HepG2 (cell line): ENCODE results near the gene ZDHHC19. TPM values are rescaled to one million over a fixed set of nuclear protein-coding genes. Genes with fewer than 3 reads are reported as not detected.
A peak's percentile ranks its signal among the peaks of the same experiment; 100 is the strongest.

Experiments used
- ATAC-seq: fragments of 200-7000 bp; cut with Tn5 transposase; 3 replicates; pipeline ENCODE4 v1.9.1; 2020; ENCODE audit warnings: mild to moderate bottlenecking, moderate library complexity
- BruUV-seq: library from RNA; stranded (reverse); fragments of 400-500 nt; replicated peaks from 2 replicates; lab custom pipeline; 2021; lab: Mats Ljungman, UMichigan
- CTCF ChIA-PET: fragments of 300-600 bp; formaldehyde crosslinking; extraction: SDS; loops from one replicate; lab custom pipeline; 2021; ENCODE audit warnings: low total read pairs, inconsistent platforms, low intra/inter-chr PET ratio; lab: Yijun Ruan, JAX
- POLR2A ChIA-PET: fragments of 350-600 bp; sonication (Branson Sonifier 250); formaldehyde crosslinking; loops from one replicate; lab custom pipeline; 2020; ENCODE audit warnings: antibody characterized with exemption, inconsistent platforms; lab: Yijun Ruan, JAX
- DNase-seq: peaks from one replicate; pipeline ENCODE4 v3.0.0-alpha.2; 2015; ENCODE audit warnings: low spot score
- FAIRE-seq: peaks from 3 replicates; lab custom pipeline; 2011; peaks lifted over from hg19 to GRCh38; lab: Jason Lieb, UNC
- H2AFZ ChIP-seq: one replicate; pipeline ENCODE4 v1.6.1; 2011; ENCODE audit warnings: low read length, inconsistent platforms
- H3K27ac ChIP-seq: fragments of 300-600 bp; 3 replicates; pipeline ENCODE4 v1.8.0; 2011; ENCODE audit warnings: mixed run types, mild to moderate bottlenecking, mixed read lengths, low read length, inconsistent platforms; ENCODE audit not compliant: insufficient read depth; ENCODE audit errors: extremely low read length
- H3K27me3 ChIP-seq, 2 experiments: fragments of 200-600 bp in 1 of 2; 2 replicates in 1 of 2; 3 replicates in 1 of 2; pipeline versions ENCODE4 v1.6.0 to v1.8.0; 2011; ENCODE audit warnings: low read length in 2 of 2, mild to moderate bottlenecking in 2 of 2, moderate library complexity in 2 of 2, inconsistent platforms in 1 of 2; ENCODE audit not compliant: insufficient read depth in 2 of 2, control insufficient read depth in 1 of 2
- H3K36me3 ChIP-seq, 2 experiments: fragments of 200-600 bp in 1 of 2; replicated peaks in 1 of 2; 2 replicates in 1 of 2; 3 replicates in 1 of 2; pipeline versions ENCODE4 v1.5.1 to v1.8.0; 2011; ENCODE audit warnings: low read length in 2 of 2, inconsistent platforms in 1 of 2; ENCODE audit not compliant: insufficient read depth in 2 of 2, control insufficient read depth in 1 of 2
- H3K4me1 ChIP-seq: 2 replicates; pipeline ENCODE4 v1.5.1; 2012; ENCODE audit warnings: low read length, inconsistent platforms; ENCODE audit not compliant: insufficient read depth
- H3K4me2 ChIP-seq: 2 replicates; pipeline ENCODE4 v1.6.0; 2011; ENCODE audit warnings: low read depth, low read length, inconsistent platforms
- H3K4me3 ChIP-seq, 3 experiments: fragments of 200-600 bp in 1 of 3; sonication (generic), shearing (Covaris generic) in 1 of 3; replicated peaks in 1 of 3; 2 replicates each; pipeline ENCODE4 v1.5.1; 2011 to 2016; ENCODE audit warnings: low read length in 3 of 3, inconsistent platforms in 2 of 3, low read depth in 2 of 3, mild to moderate bottlenecking in 2 of 3, control low read depth in 1 of 3, mixed read lengths in 1 of 3; ENCODE audit not compliant: insufficient read depth in 1 of 3
- H3K79me2 ChIP-seq: one replicate; pipeline ENCODE4 v1.6.1; 2011; ENCODE audit warnings: low read length, inconsistent platforms; ENCODE audit not compliant: insufficient read depth
- H3K9ac ChIP-seq: 2 replicates; pipeline ENCODE4 v1.6.0; 2011; ENCODE audit warnings: mild to moderate bottlenecking, low read depth, low read length, inconsistent platforms; ENCODE audit not compliant: insufficient read depth
- H3K9me3 ChIP-seq: 2 replicates; pipeline ENCODE4 v1.5.1; 2012; ENCODE audit warnings: mild to moderate bottlenecking, low read length
- H4K20me1 ChIP-seq: 2 replicates; pipeline ENCODE4 v1.6.0; 2011; ENCODE audit warnings: inconsistent platforms, mild to moderate bottlenecking, low read length, moderate library complexity; ENCODE audit not compliant: insufficient read depth
- DMAP1 ChIP-seq: IDR thresholded peaks from 2 replicates; pipeline ENCODE4 v1.6.1; 2016
- SRSF1 ChIP-seq: fragments of 200-400 bp; formaldehyde crosslinking; optimal IDR thresholded peaks from 2 replicates; pipeline ENCODE3; 2017; ENCODE audit warnings: mild to moderate bottlenecking, low read depth, low read length, moderate library complexity
- ZNF777 ChIP-seq: sonication (generic); formaldehyde crosslinking; IDR thresholded peaks from 2 replicates; pipeline ENCODE4 v1.4.0; 2020; ENCODE audit warnings: missing genetic modification reagents
- WGBS: methylation state at CpG from one replicate; pipeline ENCODE4 v1.1.6; 2017; ENCODE audit warnings: low lambda C conversion rate; 5-methylcytosine and 5-hydroxymethylcytosine counted together
- in situ Hi-C: cut with HindIII; loops from 2 replicates; pipeline ENCODE4 v1.10.0; 2017; ENCODE audit warnings: low pct_unique_long_range_greater_than_20kb; ENCODE audit not compliant: extremely low pct_ligation_motif_present
- intact Hi-C: fragments of 100-400 bp; cut with micrococcal nuclease; formaldehyde crosslinking; loops from one replicate; pipeline ENCODE4 v1.10.0; 2022; ENCODE audit not compliant: unreplicated experiment
- polyA plus RNA-seq, 8 experiments: library from polyadenylated mRNA; depleted of rRNA in 3 of 8; stranded (reverse) in 7 of 8; unstranded in 1 of 8; fragments of >200 nt; fragmentation: Illumina TruSeq in 4 of 8; extraction: Trizol in 4 of 8; gene quantifications; 2 replicates each; pipeline versions ENCODE4 v1.2.1 to v1.2.3, GENCODE V29; 2011 to 2016; ENCODE audit warnings: low read depth in 4 of 8, missing spikeins in 1 of 8, mixed read lengths in 1 of 8; ENCODE audit not compliant: insufficient read depth in 1 of 8
- total RNA-seq, 5 experiments: library from RNA; depleted of rRNA; stranded (reverse); fragments of >200 nt; fragmentation: Illumina TruSeq; extraction: Trizol; gene quantifications; 2 replicates each; pipeline ENCODE4 v1.2.3, GENCODE V29; 2016; ENCODE audit warnings: low read depth in 1 of 5
- TF ChIP-seq, protein P1 (sequence below): sonication (generic); formaldehyde crosslinking; IDR thresholded peaks from 2 replicates; pipeline ENCODE4 v1.5.1; 2020; ENCODE audit warnings: missing genetic modification reagents, mild to moderate bottlenecking, borderline replicate concordance
- TF ChIP-seq, protein P2 (sequence below), 2 experiments: fragments of 450-650 bp in 1 of 2; sonication (generic) in 1 of 2; formaldehyde crosslinking in 1 of 2; IDR thresholded peaks; 2 replicates each; pipeline versions ENCODE4 v1.6.1 to v1.8.0; 2016 to 2022; ENCODE audit warnings: antibody characterized with exemption in 1 of 2, mild to moderate bottlenecking in 1 of 2, missing genetic modification reagents in 1 of 2

ZDHHC19 gene
- total and polyA plus RNA-seq, 2 of the 13 experiments (the other 11 are each of a cell fraction or from before 2014, with no cell fraction given) = 0.22 to 0.53 TPM

DNA sequence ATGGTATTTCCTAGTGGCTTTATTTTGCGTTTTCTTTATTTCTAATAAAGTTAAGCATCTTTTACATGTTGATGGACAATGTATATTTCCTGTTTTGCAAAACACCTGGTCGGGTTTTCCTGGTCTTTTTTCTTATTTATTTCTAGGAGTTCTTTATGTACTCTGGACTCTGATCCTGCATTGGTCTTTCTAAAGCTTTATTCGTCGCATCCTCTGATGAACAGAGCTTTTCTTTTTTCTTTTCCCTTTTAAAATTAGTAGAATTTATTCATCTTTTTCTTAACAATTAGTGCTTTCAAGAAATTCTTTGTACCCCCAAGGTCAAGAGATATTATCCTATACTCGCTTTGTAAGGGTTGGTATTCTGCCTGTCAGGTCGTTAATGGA is 32.2 kb downstream of the ZDHHC19 start:
- Histone ChIP-seq H3K4me3 (no peak overlapping the region), H3K36me3 (no peaks in the 10 kb centered on the region), H3K4me2 (peak overlapping the region; percentile 36; the same call in 1 of the 2 replicates), H3K4me1 (peaks cover 26% of the 10 kb centered on the region), H4K20me1 (no peaks in the 10 kb centered on the region), H3K27me3 (peaks cover 1 to 16% of the 10 kb centered on the region in 2 experiments; a peak in 2 of 5 replicates), H3K79me2 (no peaks in the 10 kb centered on the region), H3K9ac (no peak overlapping the region), H3K9me3 (no peaks in the 10 kb centered on the region), H3K27ac (no peak overlapping the region), H2AFZ (no peak overlapping the region)
- TF ChIP-seq, protein P1, sequence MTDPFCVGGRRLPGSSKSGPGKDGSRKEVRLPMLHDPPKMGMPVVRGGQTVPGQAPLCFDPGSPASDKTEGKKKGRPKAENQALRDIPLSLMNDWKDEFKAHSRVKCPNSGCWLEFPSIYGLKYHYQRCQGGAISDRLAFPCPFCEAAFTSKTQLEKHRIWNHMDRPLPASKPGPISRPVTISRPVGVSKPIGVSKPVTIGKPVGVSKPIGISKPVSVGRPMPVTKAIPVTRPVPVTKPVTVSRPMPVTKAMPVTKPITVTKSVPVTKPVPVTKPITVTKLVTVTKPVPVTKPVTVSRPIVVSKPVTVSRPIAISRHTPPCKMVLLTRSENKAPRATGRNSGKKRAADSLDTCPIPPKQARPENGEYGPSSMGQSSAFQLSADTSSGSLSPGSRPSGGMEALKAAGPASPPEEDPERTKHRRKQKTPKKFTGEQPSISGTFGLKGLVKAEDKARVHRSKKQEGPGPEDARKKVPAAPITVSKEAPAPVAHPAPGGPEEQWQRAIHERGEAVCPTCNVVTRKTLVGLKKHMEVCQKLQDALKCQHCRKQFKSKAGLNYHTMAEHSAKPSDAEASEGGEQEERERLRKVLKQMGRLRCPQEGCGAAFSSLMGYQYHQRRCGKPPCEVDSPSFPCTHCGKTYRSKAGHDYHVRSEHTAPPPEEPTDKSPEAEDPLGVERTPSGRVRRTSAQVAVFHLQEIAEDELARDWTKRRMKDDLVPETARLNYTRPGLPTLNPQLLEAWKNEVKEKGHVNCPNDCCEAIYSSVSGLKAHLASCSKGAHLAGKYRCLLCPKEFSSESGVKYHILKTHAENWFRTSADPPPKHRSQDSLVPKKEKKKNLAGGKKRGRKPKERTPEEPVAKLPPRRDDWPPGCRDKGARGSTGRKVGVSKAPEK (CRISPR knock-in tag) = no peak
- TF ChIP-seq, protein P2, sequence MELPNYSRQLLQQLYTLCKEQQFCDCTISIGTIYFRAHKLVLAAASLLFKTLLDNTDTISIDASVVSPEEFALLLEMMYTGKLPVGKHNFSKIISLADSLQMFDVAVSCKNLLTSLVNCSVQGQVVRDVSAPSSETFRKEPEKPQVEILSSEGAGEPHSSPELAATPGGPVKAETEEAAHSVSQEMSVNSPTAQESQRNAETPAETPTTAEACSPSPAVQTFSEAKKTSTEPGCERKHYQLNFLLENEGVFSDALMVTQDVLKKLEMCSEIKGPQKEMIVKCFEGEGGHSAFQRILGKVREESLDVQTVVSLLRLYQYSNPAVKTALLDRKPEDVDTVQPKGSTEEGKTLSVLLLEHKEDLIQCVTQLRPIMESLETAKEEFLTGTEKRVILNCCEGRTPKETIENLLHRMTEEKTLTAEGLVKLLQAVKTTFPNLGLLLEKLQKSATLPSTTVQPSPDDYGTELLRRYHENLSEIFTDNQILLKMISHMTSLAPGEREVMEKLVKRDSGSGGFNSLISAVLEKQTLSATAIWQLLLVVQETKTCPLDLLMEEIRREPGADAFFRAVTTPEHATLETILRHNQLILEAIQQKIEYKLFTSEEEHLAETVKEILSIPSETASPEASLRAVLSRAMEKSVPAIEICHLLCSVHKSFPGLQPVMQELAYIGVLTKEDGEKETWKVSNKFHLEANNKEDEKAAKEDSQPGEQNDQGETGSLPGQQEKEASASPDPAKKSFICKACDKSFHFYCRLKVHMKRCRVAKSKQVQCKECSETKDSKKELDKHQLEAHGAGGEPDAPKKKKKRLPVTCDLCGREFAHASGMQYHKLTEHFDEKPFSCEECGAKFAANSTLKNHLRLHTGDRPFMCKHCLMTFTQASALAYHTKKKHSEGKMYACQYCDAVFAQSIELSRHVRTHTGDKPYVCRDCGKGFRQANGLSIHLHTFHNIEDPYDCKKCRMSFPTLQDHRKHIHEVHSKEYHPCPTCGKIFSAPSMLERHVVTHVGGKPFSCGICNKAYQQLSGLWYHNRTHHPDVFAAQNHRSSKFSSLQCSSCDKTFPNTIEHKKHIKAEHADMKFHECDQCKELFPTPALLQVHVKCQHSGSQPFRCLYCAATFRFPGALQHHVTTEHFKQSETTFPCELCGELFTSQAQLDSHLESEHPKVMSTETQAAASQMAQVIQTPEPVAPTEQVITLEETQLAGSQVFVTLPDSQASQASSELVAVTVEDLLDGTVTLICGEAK (IDR thresholded peaks at IDR 0.05) = no peak
- TF ChIP-seq, protein P2 (CRISPR knock-in tag; IDR thresholded peaks at IDR 0.05) = no peak
- TF ChIP-seq DMAP1 (CRISPR knock-in tag) (no peak), SRSF1 (no peak), ZNF777 (CRISPR knock-in tag) (no peak)
- intact Hi-C loops = loop anchor here (10.0 kb wide), 1 partner anchor 54 kb away; no protein-coding TSS in a partner anchor
- WGBS = 39% methylated on average over 6 of the region's 6 CpGs
- POLR2A ChIA-PET = no interaction called here
- in situ Hi-C loops = no loop called here
- ATAC-seq (no peak), DNase-seq (no peak), FAIRE-seq (no peak)
- CTCF ChIA-PET = no interaction called here
- BruUV-seq = no TSS peak
